ENCODE measurements around the gene ZBTB7A. TPM values are rescaled to one million over a fixed set of nuclear protein-coding genes. Genes with fewer than 3 reads are reported as not detected.

Gene ZBTB7A
- total RNA-seq, 1 experiment from 2014 or later, result 25.9 TPM

GRCh38 chr19:4063369-4064148 is 3.1 kb downstream of the ZBTB7A start:
- H3K9me3 ChIP-seq (ENCODE audit: low read depth, low read length, poor library complexity, severe bottlenecking), result no peaks in the 10 kb centered on the region
- H3K4me1 ChIP-seq (ENCODE audit: insufficient read depth, low read length, poor library complexity, severe bottlenecking), result peaks cover 11% of the 10 kb centered on the region
- H3K4me3 ChIP-seq (ENCODE audit: low read depth, low read length, poor library complexity, severe bottlenecking), result peak overlapping the region; percentile 90
- ChIA-PET POLR2A (ENCODE audit: low non-redundant PET) (no interaction called here), CTCF (no interaction called here)
- no peak for DNase-seq (ENCODE audit: low spot score)
- H3K27me3 ChIP-seq (replicated peaks; ENCODE audit: insufficient read depth, low read depth, low read length, poor library complexity), result no peaks in the 10 kb centered on the region
- TF ChIP-seq, protein P1, sequence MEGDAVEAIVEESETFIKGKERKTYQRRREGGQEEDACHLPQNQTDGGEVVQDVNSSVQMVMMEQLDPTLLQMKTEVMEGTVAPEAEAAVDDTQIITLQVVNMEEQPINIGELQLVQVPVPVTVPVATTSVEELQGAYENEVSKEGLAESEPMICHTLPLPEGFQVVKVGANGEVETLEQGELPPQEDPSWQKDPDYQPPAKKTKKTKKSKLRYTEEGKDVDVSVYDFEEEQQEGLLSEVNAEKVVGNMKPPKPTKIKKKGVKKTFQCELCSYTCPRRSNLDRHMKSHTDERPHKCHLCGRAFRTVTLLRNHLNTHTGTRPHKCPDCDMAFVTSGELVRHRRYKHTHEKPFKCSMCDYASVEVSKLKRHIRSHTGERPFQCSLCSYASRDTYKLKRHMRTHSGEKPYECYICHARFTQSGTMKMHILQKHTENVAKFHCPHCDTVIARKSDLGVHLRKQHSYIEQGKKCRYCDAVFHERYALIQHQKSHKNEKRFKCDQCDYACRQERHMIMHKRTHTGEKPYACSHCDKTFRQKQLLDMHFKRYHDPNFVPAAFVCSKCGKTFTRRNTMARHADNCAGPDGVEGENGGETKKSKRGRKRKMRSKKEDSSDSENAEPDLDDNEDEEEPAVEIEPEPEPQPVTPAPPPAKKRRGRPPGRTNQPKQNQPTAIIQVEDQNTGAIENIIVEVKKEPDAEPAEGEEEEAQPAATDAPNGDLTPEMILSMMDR (conservative IDR thresholded peaks at IDR 0.05; ENCODE audit: low read depth, low read length), result no peak
- TF ChIP-seq EZH2 (IDR thresholded peaks at IDR 0.05; ENCODE audit: borderline replicate concordance, low read depth, low read length, poor library complexity, severe bottlenecking), result no peak
- intact Hi-C loops (cut with micrococcal nuclease; ENCODE audit: unreplicated experiment), result no loop called here
- H3K36me3 ChIP-seq (ENCODE audit: insufficient read depth, low read length, poor library complexity, severe bottlenecking), result peaks cover 3% of the 10 kb centered on the region
- TSS peak; percentile 50 for BruUV-seq (replicated peaks)
- peak overlapping the region; percentile 96 for H3K27ac ChIP-seq (ENCODE audit: low read depth, low read length, poor library complexity, severe bottlenecking)

DNA sequence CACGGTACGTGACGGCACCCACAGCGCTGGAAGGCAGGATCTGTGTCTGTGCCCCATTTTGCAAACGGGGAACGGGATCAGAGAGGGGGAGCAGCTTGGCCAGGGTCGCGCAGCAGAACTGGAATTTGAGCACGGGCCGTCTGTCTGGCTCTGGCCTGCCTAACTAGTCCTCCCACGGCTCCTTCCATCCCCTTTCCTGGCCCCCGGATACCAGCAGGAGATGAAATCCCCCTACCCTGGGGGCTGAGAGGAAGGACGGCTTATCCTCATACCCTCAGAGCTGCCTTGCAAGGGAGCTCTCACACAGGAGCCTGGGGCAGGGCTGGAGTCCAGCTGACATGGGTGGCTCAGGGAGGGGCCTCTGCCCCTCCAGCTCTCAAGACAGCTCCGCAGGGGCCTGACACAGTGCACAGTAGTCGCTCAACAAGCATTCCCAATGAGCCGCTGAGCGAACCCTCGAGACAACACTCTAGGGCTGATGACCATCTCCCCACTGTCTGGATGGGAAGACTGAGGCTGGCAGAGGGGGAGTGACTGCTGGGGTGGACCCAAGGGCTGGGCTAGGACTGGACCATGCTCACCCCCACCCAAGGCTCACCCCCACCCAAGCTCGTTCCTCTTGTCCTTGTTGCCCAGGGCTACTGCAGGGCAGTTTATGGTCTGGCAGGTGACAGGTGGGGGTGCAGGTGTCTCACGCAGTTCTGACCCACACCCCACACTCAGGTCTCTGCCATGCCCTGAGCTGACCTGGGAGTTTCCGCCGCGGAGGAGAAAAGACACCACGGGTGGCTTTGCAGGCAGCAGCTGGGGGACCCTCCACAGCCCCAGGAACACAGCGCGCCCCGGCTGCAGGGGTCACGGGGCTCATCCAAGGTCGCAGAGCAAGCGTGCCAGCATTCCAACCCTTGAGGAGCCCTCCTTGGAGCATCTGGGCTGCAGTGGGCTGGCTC is 4.0 kb downstream of the ZBTB7A start:
- intact Hi-C loops (cut with micrococcal nuclease; ENCODE audit: unreplicated experiment), result no loop called here
- peak overlapping the region; percentile 96 for H3K27ac ChIP-seq (ENCODE audit: low read depth, low read length, poor library complexity, severe bottlenecking)
- no peak overlapping the region for H3K4me3 ChIP-seq (ENCODE audit: low read depth, low read length, poor library complexity, severe bottlenecking)
- POLR2A ChIA-PET (ENCODE audit: low non-redundant PET), result no interaction called here
- H3K36me3 ChIP-seq (ENCODE audit: insufficient read depth, low read length, poor library complexity, severe bottlenecking), result peaks cover 3% of the 10 kb centered on the region
- no peak for DNase-seq (ENCODE audit: low spot score)
- no TSS peak for BruUV-seq (replicated peaks)
- no peaks in the 10 kb centered on the region for H3K9me3 ChIP-seq (ENCODE audit: low read depth, low read length, poor library complexity, severe bottlenecking)
- H3K27me3 ChIP-seq (replicated peaks; ENCODE audit: insufficient read depth, low read depth, low read length, poor library complexity), result no peaks in the 10 kb centered on the region
- CTCF ChIA-PET, result no interaction called here
- TF ChIP-seq, protein P1 (conservative IDR thresholded peaks at IDR 0.05; ENCODE audit: low read depth, low read length), result no peak
- TF ChIP-seq EZH2 (IDR thresholded peaks at IDR 0.05; ENCODE audit: borderline replicate concordance, low read depth, low read length, poor library complexity, severe bottlenecking), result no peak
- peaks cover 7% of the 10 kb centered on the region for H3K4me1 ChIP-seq (ENCODE audit: insufficient read depth, low read length, poor library complexity, severe bottlenecking)

GRCh38 chr19:4061683-4062418 is 4.8 kb downstream of the ZBTB7A start:
- CTCF ChIA-PET, result no interaction called here

More at GRCh38 chr19:4061683-4062418, 4.8 kb downstream of the ZBTB7A start:
- DNase-seq (ENCODE audit: low spot score), result no peak
- peaks cover 3% of the 10 kb centered on the region for H3K36me3 ChIP-seq (ENCODE audit: insufficient read depth, low read length, poor library complexity, severe bottlenecking)
- TF ChIP-seq, protein P1 (conservative IDR thresholded peaks at IDR 0.05; ENCODE audit: low read depth, low read length), result no peak
- no peak for TF ChIP-seq EZH2 (IDR thresholded peaks at IDR 0.05; ENCODE audit: borderline replicate concordance, low read depth, low read length, poor library complexity, severe bottlenecking)
- H3K4me3 ChIP-seq (ENCODE audit: low read depth, low read length, poor library complexity, severe bottlenecking), result no peak overlapping the region
- H3K27me3 ChIP-seq (replicated peaks; ENCODE audit: insufficient read depth, low read depth, low read length, poor library complexity), result no peaks in the 10 kb centered on the region
- BruUV-seq (replicated peaks), result no TSS peak
- no peaks in the 10 kb centered on the region for H3K9me3 ChIP-seq (ENCODE audit: low read depth, low read length, poor library complexity, severe bottlenecking)
- intact Hi-C loops (cut with micrococcal nuclease; ENCODE audit: unreplicated experiment), result no loop called here
- POLR2A ChIA-PET (ENCODE audit: low non-redundant PET), result no interaction called here
- H3K27ac ChIP-seq (ENCODE audit: low read depth, low read length, poor library complexity, severe bottlenecking), result no peak overlapping the region
- peaks cover 7% of the 10 kb centered on the region for H3K4me1 ChIP-seq (ENCODE audit: insufficient read depth, low read length, poor library complexity, severe bottlenecking)

Measured in A673 (cell line).